Immature natural killer cell (primary cell): ENCODE measurements around the gene TGFBR2. TPM values are rescaled to one million over a fixed set of nuclear protein-coding genes. Genes with fewer than 3 reads are reported as not detected.

Experiments
- DNase-seq, 3 donors: peaks; one replicate each; pipeline ENCODE4 v3.0.0; 2022; ENCODE audit warnings: mixed read lengths in 1 of 3
- H3K27ac Mint-ChIP-seq, 6 donors: one replicate each; pipeline ENCODE4 v1.8.0; 2020; ENCODE audit warnings: mixed read lengths in 6 of 6, mild to moderate bottlenecking in 5 of 6, inconsistent platforms in 4 of 6, moderate library complexity in 3 of 6
- H3K27me3 Mint-ChIP-seq, 3 donors: one replicate each; pipeline ENCODE4 v1.8.0; 2020 to 2021; ENCODE audit warnings: low read depth in 3 of 3, mild to moderate bottlenecking in 3 of 3, mixed read lengths in 3 of 3, moderate library complexity in 3 of 3, inconsistent platforms in 1 of 3
- H3K36me3 Mint-ChIP-seq, 3 donors: one replicate each; pipeline ENCODE4 v1.8.0; 2020; ENCODE audit warnings: mixed read lengths in 3 of 3, inconsistent platforms in 2 of 3, mild to moderate bottlenecking in 2 of 3
- H3K4me1 Mint-ChIP-seq, 2 donors: one replicate each; pipeline ENCODE4 v1.8.0; 2020; ENCODE audit warnings: inconsistent platforms in 2 of 2, mild to moderate bottlenecking in 2 of 2, mixed read lengths in 2 of 2, moderate library complexity in 1 of 2
- H3K4me3 Mint-ChIP-seq, 5 donors: one replicate each; pipeline ENCODE4 v1.8.0; 2020; ENCODE audit warnings: mild to moderate bottlenecking in 5 of 5, mixed read lengths in 5 of 5, inconsistent platforms in 3 of 5, moderate library complexity in 3 of 5
- H3K9me3 Mint-ChIP-seq, 6 donors: one replicate each; pipeline ENCODE4 v1.8.0; 2020; ENCODE audit warnings: mild to moderate bottlenecking in 6 of 6, mixed read lengths in 6 of 6, inconsistent platforms in 4 of 6, moderate library complexity in 3 of 6
- polyA plus RNA-seq, 3 donors: library from polyadenylated mRNA; unstranded; fragments of 300-500 nt; fragmentation: Illumina TruSeq; gene quantifications; one replicate each; pipeline ENCODE4 v1.2.3, GENCODE V29; 2021

The TGFBR2 gene
- polyA plus RNA-seq, 3 donors from 2014 or later, result 36.8 to 101 (median 43.6) TPM

- DNase-seq, result peak; percentile 68 to 71 (median 70)
- peaks cover 73 to 81% of the 10 kb centered on the region in 2 donors for H3K4me1 Mint-ChIP-seq
- peaks cover 4 to 23% (median 5%) of the 10 kb centered on the region in 3 donors for H3K27me3 Mint-ChIP-seq
- H3K4me3 Mint-ChIP-seq, result peak overlapping the region; percentile 96 to 99 (median 98)
- H3K27ac Mint-ChIP-seq, result peak overlapping the region; percentile 84 to 97 (median 94)
- H3K36me3 Mint-ChIP-seq, result no peaks in the 10 kb centered on the region
- H3K9me3 Mint-ChIP-seq, result no peaks in the 10 kb centered on the region
These were observed 832 bp downstream of the TGFBR2 start for GRCh38 chr3:30607032-30607833.

DNA sequence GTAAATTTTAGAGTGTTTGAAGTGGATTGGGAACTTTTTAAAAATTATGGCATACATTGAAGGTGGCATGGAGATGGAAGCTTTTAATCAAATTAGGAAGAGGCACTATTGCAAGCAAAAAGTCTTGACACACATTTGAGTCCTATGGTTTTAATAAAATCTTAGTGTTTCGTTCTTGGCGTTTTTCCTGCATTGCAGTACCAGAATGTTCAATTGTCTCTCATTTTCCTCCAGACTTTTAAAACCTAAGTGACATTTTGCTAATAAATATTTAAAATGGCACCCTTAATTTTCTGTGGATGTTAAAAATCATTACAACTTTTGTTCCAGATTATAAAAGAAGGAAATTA is 2.2 kb downstream of the TGFBR2 start:
- peak overlapping the region; percentile 94 to 99 (median 98) for H3K4me3 Mint-ChIP-seq
- no peaks in the 10 kb centered on the region for H3K36me3 Mint-ChIP-seq
- peaks cover 7 to 27% (median 8%) of the 10 kb centered on the region in 3 donors for H3K27me3 Mint-ChIP-seq

DNA sequence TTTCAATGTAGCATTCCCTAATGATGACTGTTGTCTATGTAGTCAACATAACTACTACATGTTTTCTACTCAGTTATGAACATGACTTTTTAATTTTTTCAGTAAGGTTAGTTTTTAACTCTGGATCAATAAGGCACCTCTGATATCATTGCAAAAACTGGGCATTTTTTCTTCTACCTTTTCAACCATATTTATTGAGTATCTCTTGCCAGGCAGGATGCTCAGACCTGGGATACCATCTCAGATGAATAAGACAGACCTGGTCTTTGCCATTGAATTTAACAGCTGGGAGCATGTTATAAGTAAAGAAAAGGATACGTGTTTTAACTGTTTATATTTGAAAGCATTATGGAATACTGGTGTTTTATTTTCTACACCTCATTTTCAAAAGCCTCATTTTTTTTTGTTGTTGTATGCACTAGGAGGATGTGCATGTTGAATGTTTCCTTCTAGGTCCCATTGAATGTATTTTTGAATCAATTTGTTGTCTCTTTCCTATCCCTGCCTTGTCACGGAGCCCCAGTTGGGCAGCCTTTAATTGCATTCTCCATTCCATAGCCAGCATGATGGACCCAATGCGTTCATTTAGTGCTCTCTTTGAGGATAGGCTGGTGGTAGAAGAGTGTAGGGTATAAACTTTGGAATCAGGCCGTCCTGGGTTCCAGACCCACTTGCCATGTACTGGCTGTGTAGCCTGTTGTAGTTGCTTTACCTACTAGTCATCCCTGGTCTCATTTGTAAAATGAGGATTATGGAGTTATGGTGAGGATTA is 3.7 kb downstream of the TGFBR2 start:
- no peaks in the 10 kb centered on the region for H3K36me3 Mint-ChIP-seq
- peak overlapping the region; percentile 84 to 98 (median 90) for H3K27ac Mint-ChIP-seq
- H3K4me1 Mint-ChIP-seq, result peaks cover 84 to 87% of the 10 kb centered on the region in 2 donors
- peak overlapping the region; percentile 94 to 99 (median 98) for H3K4me3 Mint-ChIP-seq
- peaks cover 7 to 24% (median 8%) of the 10 kb centered on the region in 3 donors for H3K27me3 Mint-ChIP-seq
- no peaks in the 10 kb centered on the region for H3K9me3 Mint-ChIP-seq
- DNase-seq, result no peak

More for the DNA sequence above, 2.2 kb downstream of the TGFBR2 start:
- Mint-ChIP-seq H3K4me1 (peaks cover 81 to 86% of the 10 kb centered on the region in 2 donors), H3K27ac (peak overlapping the region; percentile 84 to 98 (median 90)), H3K9me3 (no peaks in the 10 kb centered on the region)
- DNase-seq, result no peak

DNA sequence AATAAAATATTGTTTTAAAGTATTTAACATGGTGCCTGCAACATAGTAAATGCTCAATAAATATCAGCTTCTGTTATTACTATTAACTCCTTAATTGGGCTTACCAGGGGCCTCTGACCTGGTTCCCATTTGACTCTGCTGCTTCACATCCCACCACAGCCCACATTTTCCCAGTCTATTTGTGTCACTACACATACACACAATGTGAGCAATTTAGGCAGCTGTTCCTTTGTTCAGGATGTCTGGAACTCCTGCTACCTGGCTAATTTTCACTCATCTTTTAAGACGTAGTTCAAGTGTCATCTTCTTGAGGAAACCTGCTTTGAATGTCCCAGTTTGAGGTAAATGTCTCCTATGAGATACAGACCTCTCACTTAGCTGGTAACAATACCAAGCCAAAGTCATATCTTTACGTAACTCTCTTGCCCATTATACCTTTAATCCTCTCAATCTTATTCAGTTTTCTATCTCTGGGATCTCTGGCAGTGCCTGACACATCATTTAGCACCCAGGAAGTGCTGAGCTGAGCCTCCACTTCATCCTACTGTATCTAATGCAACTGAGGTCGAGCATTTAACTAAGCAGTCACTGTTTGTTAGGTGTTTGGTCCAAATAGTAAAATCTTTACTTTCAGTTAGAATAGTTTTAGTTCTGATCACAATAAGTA is 4.4 kb downstream of the TGFBR2 start:
- Mint-ChIP-seq H3K4me1 (peaks cover 86 to 87% of the 10 kb centered on the region in 2 donors), H3K27ac (peak overlapping the region; percentile 84 to 98 (median 90)), H3K27me3 (peaks cover 6 to 20% (median 7%) of the 10 kb centered on the region in 3 donors), H3K36me3 (no peaks in the 10 kb centered on the region), H3K9me3 (no peaks in the 10 kb centered on the region), H3K4me3 (peak overlapping the region; percentile 94 to 99 (median 98))
- DNase-seq, result no peak

DNA sequence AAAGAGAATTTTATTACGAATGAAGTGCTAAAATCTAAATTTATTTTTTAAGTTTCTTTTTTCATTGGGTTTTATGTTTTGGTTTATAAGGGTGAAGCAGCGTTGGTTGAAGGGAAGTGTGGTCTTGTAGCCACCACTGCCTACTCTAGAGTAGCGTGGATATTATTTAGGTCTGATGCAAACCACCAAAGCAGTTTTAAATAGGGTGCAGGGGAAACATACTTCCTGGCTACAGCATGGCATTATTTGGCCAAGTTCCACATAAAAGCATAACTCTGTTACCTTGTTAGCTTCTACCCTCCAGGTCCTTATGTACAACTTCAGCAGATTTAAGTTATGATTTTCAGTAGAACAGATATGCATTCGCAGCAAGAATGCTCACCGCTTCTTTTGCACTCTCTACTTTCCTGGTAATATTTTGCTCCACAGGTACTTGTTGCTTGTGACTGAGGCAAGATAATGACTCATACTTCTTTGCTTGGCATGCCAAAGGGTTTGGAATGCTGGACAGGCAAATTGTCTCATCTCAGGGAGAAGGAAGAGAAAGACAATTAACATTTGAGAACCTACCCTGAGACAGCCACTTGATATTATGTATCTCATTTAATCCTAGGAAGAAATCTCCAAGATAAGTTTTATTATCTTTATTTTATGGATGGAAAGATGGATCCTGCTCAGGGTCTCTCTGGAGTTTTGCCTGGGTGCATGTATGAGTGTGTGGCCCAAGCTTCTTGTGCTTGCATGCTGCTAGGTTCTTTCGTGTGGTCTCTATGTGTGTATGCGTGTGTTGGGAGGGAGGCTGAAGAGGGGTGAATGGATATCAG is 5.4 kb downstream of the TGFBR2 start:
- H3K27me3 Mint-ChIP-seq, result peaks cover 2 to 14% (median 3%) of the 10 kb centered on the region in 3 donors
- peaks cover 89 to 91% of the 10 kb centered on the region in 2 donors for H3K4me1 Mint-ChIP-seq
- peak overlapping the region; percentile 84 to 98 (median 90) for H3K27ac Mint-ChIP-seq
- peak; percentile 52 to 63 (median 54) for DNase-seq
- no peaks in the 10 kb centered on the region for H3K9me3 Mint-ChIP-seq
- H3K36me3 Mint-ChIP-seq, result no peaks in the 10 kb centered on the region
- peak overlapping the region; percentile 94 to 99 (median 98) for H3K4me3 Mint-ChIP-seq

DNA sequence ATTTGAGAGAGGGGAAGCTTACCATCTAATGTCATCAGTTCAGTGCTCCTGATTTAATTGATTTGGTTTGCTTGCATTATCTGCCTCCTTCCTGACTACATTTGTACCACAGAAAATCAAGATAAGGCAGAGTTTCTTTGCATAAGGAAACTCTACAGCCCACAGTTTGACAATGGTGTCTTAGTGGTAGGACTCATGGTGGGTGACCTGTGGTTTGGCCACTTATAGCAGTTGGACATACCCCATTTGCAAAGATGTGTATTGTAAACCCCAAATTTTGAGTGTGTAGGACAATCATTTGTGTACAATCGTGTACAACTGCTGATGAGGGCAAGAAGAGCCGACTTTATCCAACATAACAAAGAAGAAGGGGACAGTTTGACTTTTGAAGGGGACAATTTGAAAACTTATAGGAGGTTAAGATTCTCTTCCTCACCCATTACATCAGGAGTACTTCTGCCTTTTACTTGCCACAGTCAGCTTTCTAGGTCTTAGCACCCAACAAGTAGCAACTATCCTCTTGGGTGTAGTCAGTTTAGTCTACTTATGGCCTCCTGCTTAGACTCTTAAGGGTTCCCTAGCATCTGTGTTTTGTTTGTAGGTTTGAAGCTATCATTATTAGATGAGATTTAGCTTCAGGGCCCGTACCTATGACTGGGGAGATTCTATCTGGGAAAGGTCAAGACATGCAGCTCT is 6.2 kb downstream of the TGFBR2 start:
- H3K36me3 Mint-ChIP-seq, result peaks cover 0 to under 1% (median 0%) of the 10 kb centered on the region in 3 donors
- peak overlapping the region; percentile 94 to 99 (median 98) for H3K4me3 Mint-ChIP-seq
- H3K9me3 Mint-ChIP-seq, result no peaks in the 10 kb centered on the region
- H3K27ac Mint-ChIP-seq, result peak overlapping the region; percentile 84 to 98 (median 90)
- DNase-seq, result no peak
- H3K27me3 Mint-ChIP-seq, result peaks cover 2 to 12% (median 3%) of the 10 kb centered on the region in 3 donors
- H3K4me1 Mint-ChIP-seq, result peaks cover 93 to 98% of the 10 kb centered on the region in 2 donors

DNA sequence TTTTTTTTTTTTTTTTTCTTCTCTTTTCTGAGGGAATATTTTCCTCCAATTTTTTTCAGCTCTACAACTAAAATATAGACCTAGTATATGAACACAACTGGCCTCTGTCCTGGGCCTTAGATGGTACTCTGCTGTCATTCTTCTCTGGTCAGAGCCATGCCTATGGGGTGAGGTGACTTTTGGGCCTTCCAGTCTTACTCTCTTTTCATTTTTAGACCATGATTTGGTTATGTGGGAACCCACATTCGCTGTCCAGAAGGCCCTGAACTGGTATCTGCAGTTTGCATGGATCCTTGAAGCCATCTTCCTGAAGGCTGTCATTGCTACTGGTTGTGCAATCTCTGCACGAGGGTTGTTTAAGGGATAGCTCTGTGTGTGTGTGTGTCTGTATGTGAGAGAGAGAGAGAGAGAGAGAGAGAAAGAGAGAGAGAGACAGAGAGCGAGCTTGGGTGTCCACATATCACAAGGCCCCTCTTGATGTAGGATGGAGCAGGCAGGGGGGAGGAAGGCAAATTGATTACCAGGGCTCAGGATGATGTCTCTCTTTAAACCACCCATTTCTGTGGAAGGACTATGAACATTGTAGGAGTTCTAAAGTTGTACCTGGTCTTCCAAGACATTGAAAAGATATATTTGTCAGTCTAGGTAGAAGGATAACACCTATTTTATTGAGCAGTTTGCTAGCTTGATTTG is 6.9 kb downstream of the TGFBR2 start:
- peaks cover 2 to 8% (median 3%) of the 10 kb centered on the region in 3 donors for H3K27me3 Mint-ChIP-seq
- no peaks in the 10 kb centered on the region for H3K9me3 Mint-ChIP-seq
- no peak for DNase-seq
- peaks cover 0 to 3% (median 0%) of the 10 kb centered on the region in 3 donors for H3K36me3 Mint-ChIP-seq
- peak overlapping the region; percentile 84 to 98 (median 90) for H3K27ac Mint-ChIP-seq
- H3K4me1 Mint-ChIP-seq, result peaks cover 96 to 100% of the 10 kb centered on the region in 2 donors
- peak overlapping the region; percentile 94 to 99 (median 98) for H3K4me3 Mint-ChIP-seq

DNA sequence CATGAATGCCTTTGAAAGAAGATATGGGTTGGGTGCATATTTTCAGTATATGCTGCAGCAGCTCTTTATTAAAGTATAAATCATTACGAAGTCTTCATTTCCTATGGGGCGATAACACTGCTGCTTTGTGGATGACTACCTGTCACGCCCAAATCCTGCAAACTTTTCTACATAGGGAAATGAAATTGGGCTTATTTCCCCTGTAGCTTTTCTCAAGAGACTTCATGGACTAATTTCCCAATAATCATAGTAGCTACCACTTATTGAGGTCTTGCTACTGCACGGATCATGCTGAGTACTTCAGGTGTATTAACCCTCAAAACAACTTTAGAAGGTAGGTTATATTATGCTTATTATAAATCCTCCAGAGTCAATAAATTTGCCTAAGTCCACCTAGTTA is 8.0 kb downstream of the TGFBR2 start:
- peaks cover 2 to 8% (median 3%) of the 10 kb centered on the region in 3 donors for H3K27me3 Mint-ChIP-seq
- H3K36me3 Mint-ChIP-seq, result peaks cover 0 to 3% (median 3%) of the 10 kb centered on the region in 3 donors
- no peaks in the 10 kb centered on the region for H3K9me3 Mint-ChIP-seq
- peak overlapping the region in 5 of 6 donors; percentile 84 to 98 (median 89) for H3K27ac Mint-ChIP-seq
- H3K4me1 Mint-ChIP-seq, result peaks cover 97 to 100% of the 10 kb centered on the region in 2 donors
- no peak for DNase-seq
- H3K4me3 Mint-ChIP-seq, result peak overlapping the region; percentile 7 to 98 (median 30)

DNA sequence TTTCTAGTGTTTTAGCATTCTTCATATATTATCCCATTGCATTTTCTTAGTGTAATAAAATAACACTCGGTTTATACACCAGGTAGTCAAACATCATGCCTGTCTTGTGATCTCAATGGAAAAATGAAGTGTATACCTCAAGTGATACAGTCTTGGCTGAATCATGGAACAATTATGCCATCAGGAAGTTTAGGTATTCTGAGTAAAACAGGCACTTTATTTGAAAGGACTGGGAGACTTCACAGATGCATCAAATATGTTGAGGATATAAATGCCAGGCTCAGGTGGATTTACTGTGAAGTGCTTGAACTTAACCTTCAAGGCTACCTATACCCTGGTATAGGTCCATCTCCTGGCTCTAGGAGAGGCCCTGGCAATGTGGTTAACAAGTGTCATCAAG is 8.5 kb downstream of the TGFBR2 start:
- peaks cover 97 to 100% of the 10 kb centered on the region in 2 donors for H3K4me1 Mint-ChIP-seq
- H3K4me3 Mint-ChIP-seq, result peak overlapping the region; percentile 22 to 56 (median 39)
- H3K36me3 Mint-ChIP-seq, result peaks cover 0 to 4% (median 3%) of the 10 kb centered on the region in 3 donors
- peak overlapping the region; percentile 42 to 98 (median 86) for H3K27ac Mint-ChIP-seq
- no peak for DNase-seq
- peaks cover 2 to 8% (median 3%) of the 10 kb centered on the region in 3 donors for H3K27me3 Mint-ChIP-seq
- H3K9me3 Mint-ChIP-seq, result no peaks in the 10 kb centered on the region

- DNase-seq, result no peak
- no peaks in the 10 kb centered on the region for H3K9me3 Mint-ChIP-seq
- H3K27ac Mint-ChIP-seq, result peak overlapping the region; percentile 60 to 98 (median 82)
- H3K27me3 Mint-ChIP-seq, result peaks cover 2 to 8% (median 3%) of the 10 kb centered on the region in 3 donors
- peak overlapping the region in 4 of 5 donors; percentile 38 to 70 (median 58) for H3K4me3 Mint-ChIP-seq
- peaks cover 3 to 4% (median 4%) of the 10 kb centered on the region in 3 donors for H3K36me3 Mint-ChIP-seq
- H3K4me1 Mint-ChIP-seq, result peaks cover 97 to 100% of the 10 kb centered on the region in 2 donors
These were observed 9.4 kb downstream of the TGFBR2 start for GRCh38 chr3:30615615-30616346.

- H3K4me1 Mint-ChIP-seq, result peaks cover 96 to 100% of the 10 kb centered on the region in 2 donors
- peak overlapping the region; percentile 19 to 81 (median 65) for H3K27ac Mint-ChIP-seq
- peaks cover 3 to 4% (median 4%) of the 10 kb centered on the region in 3 donors for H3K36me3 Mint-ChIP-seq
- DNase-seq, result no peak
- no peaks in the 10 kb centered on the region for H3K9me3 Mint-ChIP-seq
- H3K4me3 Mint-ChIP-seq, result peak overlapping the region in 4 of 5 donors; percentile 38 to 70 (median 50)
- H3K27me3 Mint-ChIP-seq, result peaks cover 2 to 8% (median 3%) of the 10 kb centered on the region in 3 donors
These were observed 10.1 kb downstream of the TGFBR2 start for GRCh38 chr3:30616347-30617027.
